ENCODE data around the gene MPG. TPM values are rescaled to one million over a fixed set of nuclear protein-coding genes. Genes with fewer than 3 reads are reported as not detected.

MPG gene
- polyA plus RNA-seq, 1 donor from 2014 or later = 70.9 TPM

DNA sequence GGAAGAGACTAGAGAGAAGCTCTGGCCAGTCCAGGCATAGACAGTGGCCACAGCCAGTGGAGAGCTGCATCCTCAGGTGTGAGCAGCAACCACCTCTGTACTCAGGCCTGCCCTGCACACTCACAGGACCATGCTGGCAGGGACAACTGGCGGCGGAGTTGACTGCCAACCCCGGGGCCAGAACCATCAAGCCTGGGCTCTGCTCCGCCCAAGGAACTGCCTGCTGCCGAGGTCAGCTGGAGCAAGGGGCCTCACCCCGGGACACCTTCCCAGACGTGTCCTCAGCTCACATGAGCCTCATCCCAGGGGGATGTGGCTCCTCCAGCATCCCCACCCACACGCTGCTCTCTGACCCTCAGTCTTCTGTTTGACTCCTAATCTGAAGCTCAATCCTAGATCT is 8.8 kb upstream of the MPG start:
- no peaks in the 10 kb centered on the region for H3K9me2 ChIP-seq (ENCODE audit: insufficient read depth, low read length)
- H3K79me2 ChIP-seq (replicated peaks; ENCODE audit: insufficient read depth, low read length) = no peaks in the 10 kb centered on the region
- TF ChIP-seq CTCF (IDR thresholded peaks at IDR 0.05; ENCODE audit: poor library complexity, severe bottlenecking) = no peak
- no peak for TF ChIP-seq EP300 (conservative IDR thresholded peaks at IDR 0.05; ENCODE audit: poor library complexity, severe bottlenecking)
- TF ChIP-seq TAF1 (IDR thresholded peaks at IDR 0.05; ENCODE audit: low read depth) = no peak
- TF ChIP-seq SMC3 (conservative IDR thresholded peaks at IDR 0.05; ENCODE audit: poor library complexity) = no peak
- no peak for TF ChIP-seq REST (IDR thresholded peaks at IDR 0.05; ENCODE audit: borderline replicate concordance)
- TF ChIP-seq EZH2 (IDR thresholded peaks at IDR 0.05; ENCODE audit: borderline replicate concordance, insufficient read depth, low read length, poor library complexity, severe bottlenecking) = no peak
- TF ChIP-seq MXI1 (conservative IDR thresholded peaks at IDR 0.05; ENCODE audit: poor library complexity, severe bottlenecking) = no peak
- no peak for TF ChIP-seq RAD21 (conservative IDR thresholded peaks at IDR 0.05)
- TF ChIP-seq POLR2AphosphoS5 (IDR thresholded peaks at IDR 0.05) = no peak
- no peaks in the 10 kb centered on the region for H3F3A ChIP-seq (ENCODE audit: insufficient read depth, low read length, poor library complexity, severe bottlenecking)
- H3K27ac ChIP-seq (ENCODE audit: low read length) = no peak overlapping the region
- H3K4me2 ChIP-seq (ENCODE audit: low read length) = no peak overlapping the region
- H3K36me3 ChIP-seq (ENCODE audit: insufficient read depth, low read length) = no peaks in the 10 kb centered on the region
- H3K9ac ChIP-seq (ENCODE audit: low read length) = no peak overlapping the region
- peaks cover 22% of the 10 kb centered on the region for H3K27me3 ChIP-seq (ENCODE audit: insufficient read depth, low read depth, low read length)
- H4K20me1 ChIP-seq (ENCODE audit: insufficient read depth) = no peaks in the 10 kb centered on the region
- no peak overlapping the region for H3K4me3 ChIP-seq (ENCODE audit: low read length)
- H2AFZ ChIP-seq (ENCODE audit: low read depth, low read length) = no peak overlapping the region
- H3K9me3 ChIP-seq (ENCODE audit: low read length) = no peaks in the 10 kb centered on the region

DNA sequence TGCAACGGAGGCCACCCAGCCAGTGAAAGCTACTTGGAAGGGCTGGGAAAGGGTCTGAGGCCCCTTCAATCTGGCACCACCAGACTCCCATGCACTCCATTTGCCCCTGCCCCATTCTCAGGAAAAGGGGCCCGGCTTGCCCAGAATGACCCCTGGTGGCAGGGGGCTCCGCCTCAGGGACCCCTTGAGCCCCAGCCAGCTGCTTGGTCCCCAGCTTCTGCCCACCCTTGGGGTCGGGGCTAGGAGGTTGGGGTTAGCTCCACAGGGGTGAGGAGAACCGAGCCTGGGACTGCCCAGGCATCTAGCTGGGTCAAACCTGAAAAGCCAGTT is 6.8 kb upstream of the MPG start:
- Histone ChIP-seq H3K9me3 (ENCODE audit: low read length) (no peaks in the 10 kb centered on the region), H3K27me3 (ENCODE audit: insufficient read depth, low read depth, low read length) (peaks cover 22% of the 10 kb centered on the region), H3K9me2 (ENCODE audit: insufficient read depth, low read length) (no peaks in the 10 kb centered on the region), H3K4me3 (ENCODE audit: low read length) (no peak overlapping the region), H4K20me1 (ENCODE audit: insufficient read depth) (no peaks in the 10 kb centered on the region), H3K9ac (ENCODE audit: low read length) (no peak overlapping the region), H2AFZ (ENCODE audit: low read depth, low read length) (no peak overlapping the region), H3K27ac (ENCODE audit: low read length) (no peak overlapping the region), H3K79me2 (replicated peaks; ENCODE audit: insufficient read depth, low read length) (no peaks in the 10 kb centered on the region), H3F3A (ENCODE audit: insufficient read depth, low read length, poor library complexity, severe bottlenecking) (no peaks in the 10 kb centered on the region), H3K4me2 (ENCODE audit: low read length) (no peak overlapping the region), H3K36me3 (ENCODE audit: insufficient read depth, low read length) (no peaks in the 10 kb centered on the region)
- TF ChIP-seq RAD21 (conservative IDR thresholded peaks at IDR 0.05) (no peak), EZH2 (IDR thresholded peaks at IDR 0.05; ENCODE audit: borderline replicate concordance, insufficient read depth, low read length, poor library complexity, severe bottlenecking) (no peak), EP300 (conservative IDR thresholded peaks at IDR 0.05; ENCODE audit: poor library complexity, severe bottlenecking) (no peak), TAF1 (IDR thresholded peaks at IDR 0.05; ENCODE audit: low read depth) (no peak), POLR2AphosphoS5 (IDR thresholded peaks at IDR 0.05) (no peak), MXI1 (conservative IDR thresholded peaks at IDR 0.05; ENCODE audit: poor library complexity, severe bottlenecking) (no peak), SMC3 (conservative IDR thresholded peaks at IDR 0.05; ENCODE audit: poor library complexity) (no peak), CTCF (IDR thresholded peaks at IDR 0.05; ENCODE audit: poor library complexity, severe bottlenecking) (no peak), REST (IDR thresholded peaks at IDR 0.05; ENCODE audit: borderline replicate concordance) (no peak)

Measured in neural cell (in vitro differentiated cells).